ENCODE data around the gene FGF4.

GRCh38 chr11:69765498-69765995 is 9.6 kb downstream of the FGF4 start:
- no peak for TF ChIP-seq CTCF (IDR thresholded peaks at IDR 0.05; ENCODE audit: low read depth, low read length, missing input control)
- no peak for TF ChIP-seq MAX (IDR thresholded peaks at IDR 0.05)
- TF ChIP-seq REST (IDR thresholded peaks at IDR 0.05) = no peak
- TF ChIP-seq GABPA (IDR thresholded peaks at IDR 0.05 in 1 of 2, conservative IDR thresholded peaks at IDR 0.05 in 1 of 2) = no peak
- no peak for TF ChIP-seq NR2F2 (IDR thresholded peaks at IDR 0.05)
- TF ChIP-seq FOXA1 (IDR thresholded peaks at IDR 0.05) = no peak
- TF ChIP-seq TAF1 (conservative IDR thresholded peaks at IDR 0.05) = no peak
- TF ChIP-seq ZBTB33 (IDR thresholded peaks at IDR 0.05) = no peak
- TF ChIP-seq RAD21 (IDR thresholded peaks at IDR 0.05) = no peak
- TF ChIP-seq RXRA (IDR thresholded peaks at IDR 0.05) = no peak
- no peak for TF ChIP-seq EGR1 (IDR thresholded peaks at IDR 0.05; ENCODE audit: low read depth in 2 of 2)
- no peak for TF ChIP-seq FOXA2 (IDR thresholded peaks at IDR 0.05)
- TF ChIP-seq YY1 (IDR thresholded peaks at IDR 0.05) = no peak
- no peak for TF ChIP-seq JUND (IDR thresholded peaks at IDR 0.05)
